ENCODE results near the gene SLC38A8.

DNA sequence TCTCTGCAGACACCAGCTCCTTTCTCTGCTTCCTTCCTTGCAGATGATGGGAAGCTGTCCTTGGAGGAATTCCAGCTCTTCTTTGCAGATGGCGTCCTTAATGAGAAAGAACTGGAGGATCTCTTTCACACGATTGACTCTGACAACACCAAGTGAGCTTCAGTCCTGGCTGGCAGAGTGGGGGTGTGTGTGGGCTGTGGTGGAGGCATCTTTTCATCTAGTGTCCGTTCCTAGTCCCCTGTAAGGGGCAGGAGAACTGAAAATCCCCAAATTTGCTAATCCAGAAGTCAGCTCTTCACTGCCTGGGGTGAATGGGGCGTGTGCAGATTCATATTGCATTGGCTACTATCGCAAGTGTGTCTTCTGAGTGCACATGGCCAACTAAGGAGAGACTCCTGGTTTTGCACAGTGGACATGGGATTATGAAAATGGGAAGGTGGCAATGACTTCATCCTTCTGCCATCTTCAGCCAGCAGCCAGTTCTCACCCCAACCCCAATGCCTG is 64.1 kb downstream of the SLC38A8 start:
- no peak for TF ChIP-seq EZH2 (IDR thresholded peaks at IDR 0.05)
- no peak for TF ChIP-seq POLR2AphosphoS5 (IDR thresholded peaks at IDR 0.05; ENCODE audit: borderline replicate concordance, low read depth, low read length)
